Measurements from ENCODE around the gene TRIP13.

GRCh38 chr5:850511-851006, 42.1 kb upstream of the TRIP13 start, which contains the start of gene ZDHHC11:
- TF ChIP-seq CTCF (IDR thresholded peaks at IDR 0.05; ENCODE audit: low read length) = no peak
- TF ChIP-seq EZH2 (optimal IDR thresholded peaks at IDR 0.05; ENCODE audit: low read depth, low read length) = no peak
- TF ChIP-seq EZH2phosphoT487 (IDR thresholded peaks at IDR 0.05; ENCODE audit: low read length) = no peak

Measured in MM.1S (cell line).